GM19099 (cell line): ENCODE measurements around the gene EEF1AKMT3.

Experiments used
- POLR2A ChIP-seq: IDR thresholded peaks from 3 replicates; pipeline ENCODE4 v1.6.1; 2011; ENCODE audit warnings: low read depth; ENCODE audit not compliant: insufficient read length; ENCODE audit errors: extremely low read depth

Gene EEF1AKMT3

GRCh38 chr12:57807285-57807684, 34.9 kb downstream of the EEF1AKMT3 start:
- no peak for TF ChIP-seq POLR2A

GRCh38 chr12:57808351-57808750, 35.9 kb downstream of the EEF1AKMT3 start:
- no peak for TF ChIP-seq POLR2A

GRCh38 chr12:57809425-57809824, 37.0 kb downstream of the EEF1AKMT3 start:
- no peak for TF ChIP-seq POLR2A

- no peak for TF ChIP-seq POLR2A
Observed at GRCh38 chr12:57810450-57810849, 38.0 kb downstream of the EEF1AKMT3 start.

GRCh38 chr12:57811028-57811755, 38.8 kb downstream of the EEF1AKMT3 start:
- no peak for TF ChIP-seq POLR2A

- TF ChIP-seq POLR2A: no peak
Observed at GRCh38 chr12:57813111-57813970, 40.9 kb downstream of the EEF1AKMT3 start.

- TF ChIP-seq POLR2A: no peak
Observed at GRCh38 chr12:57813971-57814772, 41.8 kb downstream of the EEF1AKMT3 start.

- TF ChIP-seq POLR2A: no peak
Observed at GRCh38 chr12:57815177-57816000, 43.0 kb downstream of the EEF1AKMT3 start.

GRCh38 chr12:57816001-57816854, 43.8 kb downstream of the EEF1AKMT3 start:
- no peak for TF ChIP-seq POLR2A

GRCh38 chr12:57816855-57817151, 44.4 kb downstream of the EEF1AKMT3 start:
- no peak for TF ChIP-seq POLR2A

GRCh38 chr12:57817261-57817989, 45.0 kb downstream of the EEF1AKMT3 start:
- no peak for TF ChIP-seq POLR2A

GRCh38 chr12:57821474-57822214, 49.2 kb downstream of the EEF1AKMT3 start:
- no peak for TF ChIP-seq POLR2A
